H1 (cell line): Measurements from ENCODE around the gene PRKCA. TPM values are rescaled to one million over a fixed set of nuclear protein-coding genes. Genes with fewer than 3 reads are reported as not detected.

Experiments used
- CTCF ChIA-PET: fragments of 300-600 bp; sonication (Branson Sonifier 250); formaldehyde crosslinking; loops from one replicate; lab custom pipeline; 2021; ENCODE audit not compliant: partially characterized antibody; lab: Charles Lee
- POLR2A ChIA-PET: fragments of 300-600 bp; sonication (Branson Sonifier 250); formaldehyde crosslinking; loops from one replicate; lab custom pipeline; 2021; ENCODE audit warnings: inconsistent platforms; ENCODE audit not compliant: partially characterized antibody; lab: Charles Lee
- DNase-seq, 2 experiments: peaks; one replicate each; pipeline versions ENCODE4 v3.0.0 to v3.0.0-alpha.2; 2010 to 2022; ENCODE audit warnings: low spot score in 2 of 2, low read depth in 1 of 2, mixed read lengths in 1 of 2
- FAIRE-seq: peaks from 2 replicates; lab custom pipeline; 2011; peaks lifted over from hg19 to GRCh38; lab: Jason Lieb, UNC
- H2AFZ ChIP-seq: 2 replicates; pipeline ENCODE4 v1.8.1; 2012; ENCODE audit warnings: low read length, inconsistent platforms
- H2AK5ac ChIP-seq: 2 replicates; pipeline ENCODE4 v1.6.1; 2013; ENCODE audit warnings: low read depth, low read length
- H2BK120ac ChIP-seq: replicated peaks from 2 replicates; pipeline ENCODE3; 2013; ENCODE audit warnings: low read depth, low read length, inconsistent platforms
- H2BK12ac ChIP-seq: 2 replicates; pipeline ENCODE4 v1.6.1; 2013; ENCODE audit warnings: low read depth, low read length
- H2BK15ac ChIP-seq: 2 replicates; pipeline ENCODE4 v1.6.1; 2013; ENCODE audit warnings: low read length
- H2BK20ac ChIP-seq: 2 replicates; pipeline ENCODE4 v1.6.1; 2013; ENCODE audit warnings: low read length
- H2BK5ac ChIP-seq: 2 replicates; pipeline ENCODE4 v1.6.1; 2013; ENCODE audit warnings: low read depth, low read length
- H3K14ac ChIP-seq: 2 replicates; pipeline ENCODE4 v1.6.1; 2013; ENCODE audit warnings: inconsistent platforms; ENCODE audit not compliant: insufficient read length
- H3K18ac ChIP-seq: 2 replicates; pipeline ENCODE4 v1.6.1; 2013; ENCODE audit warnings: low read length; ENCODE audit errors: extremely low read depth
- H3K23ac ChIP-seq: 2 replicates; pipeline ENCODE4 v1.6.1; 2013; ENCODE audit warnings: inconsistent platforms; ENCODE audit not compliant: insufficient read length
- H3K23me2 ChIP-seq: 2 replicates; pipeline ENCODE4 v1.6.1; 2013; ENCODE audit warnings: low read depth, low read length
- H3K27ac ChIP-seq: 2 replicates; pipeline ENCODE4 v1.6.1; 2011; ENCODE audit warnings: low read depth, low read length, inconsistent platforms
- H3K27me3 ChIP-seq, 4 experiments: replicated peaks in 1 of 4; 1 replicate in 1 of 4; 2 replicates in 3 of 4; pipeline versions ENCODE4 v1.6.1 to v1.8.1; 2011 to 2013; ENCODE audit warnings: low read length in 3 of 4, mild to moderate bottlenecking in 3 of 4, inconsistent platforms in 2 of 4, mixed read lengths in 2 of 4, moderate library complexity in 1 of 4; ENCODE audit not compliant: control insufficient read depth in 3 of 4, insufficient read depth in 3 of 4; ENCODE audit errors: extremely low read depth in 1 of 4
- H3K36me3 ChIP-seq, 4 experiments: 2 replicates each; pipeline versions ENCODE4 v1.6.1 to v1.8.1; 2011 to 2013; ENCODE audit warnings: mild to moderate bottlenecking in 4 of 4, low read length in 3 of 4, moderate library complexity in 2 of 4, control low read depth in 1 of 4, inconsistent platforms in 1 of 4; ENCODE audit not compliant: insufficient read depth in 4 of 4, control insufficient read depth in 2 of 4
- H3K4ac ChIP-seq: replicated peaks from 2 replicates; pipeline ENCODE3; 2013; ENCODE audit warnings: low read length, low read depth, mixed read lengths, inconsistent platforms; ENCODE audit not compliant: insufficient read length
- H3K4me1 ChIP-seq, 4 experiments: replicated peaks in 1 of 4; 1 replicate in 1 of 4; 2 replicates in 3 of 4; pipeline versions ENCODE4 v1.6.1 to v1.8.1; 2011 to 2013; ENCODE audit warnings: low read length in 3 of 4, inconsistent platforms in 2 of 4, mixed read lengths in 1 of 4; ENCODE audit not compliant: insufficient read depth in 4 of 4, control insufficient read depth in 3 of 4
- H3K4me2 ChIP-seq, 2 experiments: 2 replicates each; pipeline versions ENCODE4 v1.6.1 to v1.8.1; 2011 to 2013; ENCODE audit warnings: low read depth in 2 of 2, low read length in 2 of 2, control low read depth in 1 of 2, inconsistent platforms in 1 of 2, mild to moderate bottlenecking in 1 of 2; ENCODE audit not compliant: insufficient read depth in 1 of 2
- H3K4me3 ChIP-seq, 4 experiments: fragments of 200-600, 300-600 bp in 1 of 4; sonication (generic), shearing (Covaris generic), sonication (Bioruptor Twin) in 1 of 4; 2 replicates each; pipeline versions ENCODE4 v1.5.1 to v1.8.1; 2011 to 2016; ENCODE audit warnings: low read length in 4 of 4, low read depth in 3 of 4, control low read depth in 2 of 4, inconsistent platforms in 2 of 4, mild to moderate bottlenecking in 2 of 4, mixed read lengths in 1 of 4, moderate library complexity in 1 of 4; ENCODE audit not compliant: insufficient read depth in 2 of 4; ENCODE audit errors: extremely low read depth in 1 of 4
- H3K56ac ChIP-seq: replicated peaks from 2 replicates; pipeline ENCODE3; 2013; ENCODE audit warnings: low read depth, mild to moderate bottlenecking, mixed read lengths, low read length, inconsistent platforms; ENCODE audit not compliant: insufficient read length
- H3K79me1 ChIP-seq: 2 replicates; pipeline ENCODE4 v1.6.1; 2013; ENCODE audit warnings: low read depth, low read length, control low read depth
- H3K79me2 ChIP-seq, 2 experiments: 2 replicates each; pipeline versions ENCODE4 v1.6.1 to v1.8.1; 2012 to 2013; ENCODE audit warnings: low read length in 2 of 2, mild to moderate bottlenecking in 2 of 2, inconsistent platforms in 1 of 2; ENCODE audit not compliant: insufficient read depth in 2 of 2, control insufficient read depth in 1 of 2
- H3K9ac ChIP-seq, 4 experiments: replicated peaks in 1 of 4; 1 replicate in 1 of 4; 2 replicates in 3 of 4; pipeline versions ENCODE4 v1.6.1 to v1.8.1; 2011 to 2013; ENCODE audit warnings: low read depth in 3 of 4, low read length in 3 of 4, control low read depth in 2 of 4, mild to moderate bottlenecking in 2 of 4, moderate library complexity in 2 of 4, inconsistent platforms in 1 of 4; ENCODE audit errors: extremely low read depth in 1 of 4
- H3K9me3 ChIP-seq, 2 experiments: 2 replicates each; pipeline versions ENCODE4 v1.6.1 to v1.8.1; 2012 to 2013; ENCODE audit warnings: mild to moderate bottlenecking in 2 of 2, moderate library complexity in 2 of 2, control low read depth in 1 of 2, inconsistent platforms in 1 of 2, low read depth in 1 of 2, low read length in 1 of 2, mixed read lengths in 1 of 2; ENCODE audit not compliant: insufficient read depth in 2 of 2
- H4K20me1 ChIP-seq, 2 experiments: replicated peaks in 1 of 2; 2 replicates each; pipeline versions ENCODE3 to v1.8.1; 2011 to 2013; ENCODE audit warnings: inconsistent platforms in 2 of 2, low read length in 2 of 2, mild to moderate bottlenecking in 1 of 2; ENCODE audit not compliant: insufficient read depth in 2 of 2, control insufficient read depth in 1 of 2
- H4K5ac ChIP-seq: 2 replicates; pipeline ENCODE4 v1.6.1; 2013; ENCODE audit warnings: low read length, low read depth, mixed read lengths, inconsistent platforms; ENCODE audit not compliant: insufficient read length
- H4K8ac ChIP-seq: 2 replicates; pipeline ENCODE4 v1.8.0; 2013; ENCODE audit warnings: mild to moderate bottlenecking, moderate library complexity, low read length, inconsistent platforms; ENCODE audit not compliant: insufficient read depth; ENCODE audit errors: extremely low read depth
- H4K91ac ChIP-seq: replicated peaks from 2 replicates; pipeline ENCODE3; 2013; ENCODE audit warnings: low read length, mixed read lengths, inconsistent platforms; ENCODE audit not compliant: insufficient read length
- ASH2L ChIP-seq: fragments of 200-600, 300-600 bp; sonication (generic); IDR thresholded peaks from one replicate; pipeline ENCODE4 v1.7.1; 2017; ENCODE audit warnings: low read length
- ATF3 ChIP-seq: IDR thresholded peaks from 2 replicates; pipeline ENCODE4 v1.6.1; 2011; ENCODE audit warnings: low read depth, mild to moderate bottlenecking, low read length; ENCODE audit not compliant: insufficient read depth
- BACH1 ChIP-seq: IDR thresholded peaks from 2 replicates; pipeline ENCODE4 v1.6.1; 2012; ENCODE audit warnings: low read length, improper control_type of control experiment
- BCL11A ChIP-seq, 2 experiments: IDR thresholded peaks; one replicate each; pipeline ENCODE4 v1.6.1; 2011; ENCODE audit warnings: low read depth in 2 of 2, low read length in 2 of 2, mild to moderate bottlenecking in 2 of 2
- BRCA1 ChIP-seq: IDR thresholded peaks from 2 replicates; pipeline ENCODE4 v1.6.1; 2012; ENCODE audit warnings: low read depth, low read length, improper control_type of control experiment
- CEBPB ChIP-seq: IDR thresholded peaks from 2 replicates; pipeline ENCODE4 v1.6.1; 2012; ENCODE audit warnings: low read depth, low read length
- EP300 ChIP-seq, 2 experiments: IDR thresholded peaks; 1 replicate in 1 of 2; 2 replicates in 1 of 2; pipeline ENCODE4 v1.6.1; 2011 to 2012; ENCODE audit warnings: low read depth in 2 of 2, low read length in 2 of 2, mild to moderate bottlenecking in 2 of 2, borderline replicate concordance in 1 of 2, inconsistent platforms in 1 of 2, moderate library complexity in 1 of 2
- GABPA ChIP-seq: IDR thresholded peaks from 2 replicates; pipeline ENCODE4 v1.6.1; 2011; ENCODE audit warnings: mild to moderate bottlenecking, low read length, moderate library complexity, borderline replicate concordance; ENCODE audit not compliant: insufficient read depth
- HDAC6 ChIP-seq: IDR thresholded peaks from one replicate; pipeline ENCODE4 v1.7.1; 2012; ENCODE audit warnings: low read depth, mild to moderate bottlenecking, inconsistent platforms, low read length, moderate library complexity
- JUND ChIP-seq: IDR thresholded peaks from 2 replicates; pipeline ENCODE4 v1.6.1; 2011; ENCODE audit warnings: mild to moderate bottlenecking, improper control_type of control experiment, low read length
- POLR2A ChIP-seq, 2 experiments: IDR thresholded peaks; 1 replicate in 1 of 2; 2 replicates in 1 of 2; pipeline ENCODE4 v1.6.1; 2011; ENCODE audit warnings: low read depth in 2 of 2, low read length in 2 of 2, mild to moderate bottlenecking in 2 of 2; ENCODE audit errors: control extremely low read depth in 1 of 2
- SUZ12 ChIP-seq: fragments of 200-600 bp; sonication (generic); IDR thresholded peaks from 2 replicates; pipeline ENCODE4 v1.6.1; 2012; ENCODE audit warnings: mild to moderate bottlenecking, inconsistent platforms, low read length, moderate library complexity, mixed read lengths
- YY1 ChIP-seq: IDR thresholded peaks from 2 replicates; pipeline ENCODE4 v1.6.1; 2011; ENCODE audit warnings: low read depth, mild to moderate bottlenecking, low read length
- WGBS, 2 experiments: shearing (Covaris generic) in 1 of 2; methylation state at CpG; one replicate each; pipeline versions ENCODE4 v1.1.6 to v1.1.7; 2013 to 2015; ENCODE audit warnings: low lambda C conversion rate in 2 of 2, mixed read lengths in 2 of 2, inconsistent platforms in 1 of 2, low coverage in 1 of 2, missing lambda C conversion rate in 1 of 2; ENCODE audit not compliant: insufficient replicate concordance in 2 of 2, insufficient coverage in 1 of 2, insufficient read length in 1 of 2; ENCODE audit errors: extremely low coverage in 1 of 2, missing lambda C conversion rate in 1 of 2; 5-methylcytosine and 5-hydroxymethylcytosine counted together
- polyA plus RNA-seq, 7 experiments: library from polyadenylated mRNA; depleted of rRNA in 3 of 7; stranded (reverse) in 5 of 7; unstranded in 2 of 7; fragments of >200 nt in 5 of 7; fragments of 200-250 nt in 2 of 7; gene quantifications; 1 replicate in 5 of 7; 2 replicates in 1 of 7; 4 replicates in 1 of 7; pipeline versions ENCODE4 v1.2.1 to v1.2.3, GENCODE V29; 2011 to 2013; ENCODE audit warnings: missing spikeins in 2 of 7, mixed read lengths in 2 of 7
- total RNA-seq: library from RNA; stranded (reverse); fragmentation: NEBNext Ultra II Directional; extraction: Animal tissue kit (Norgen Biotek cat#: 25700); gene quantifications from 2 replicates; pipeline ENCODE4 v1.2.1, GENCODE V29; 2021

The PRKCA gene
- total and polyA plus RNA-seq, 2 of the 8 experiments (the other 6 are each of a cell fraction or from before 2014, with no cell fraction given), result 5.8 to 17.8 TPM

- CTCF ChIA-PET, result interaction anchor here (0.6 to 2.3 kb wide), 6 partner anchors 8 to 1494 kb away, joined by 3 to 5 read pairs (median 3); no protein-coding TSS in a partner anchor
- H3K4me3 ChIP-seq, result no peak overlapping the region
- no peak for TF ChIP-seq EP300 (IDR thresholded peaks at IDR 0.05; ENCODE audit: borderline replicate concordance in 1 of 2, low read depth in 2 of 2, low read length in 2 of 2)
- TF ChIP-seq YY1, result no peak
- no peak for TF ChIP-seq BRCA1
- TF ChIP-seq BCL11A (IDR thresholded peaks at IDR 0.05; ENCODE audit: low read depth in 2 of 2, low read length in 2 of 2), result no peak
- TF ChIP-seq GABPA, result no peak
- TF ChIP-seq JUND, result no peak
- TF ChIP-seq HDAC6, result no peak
- no peak for TF ChIP-seq SUZ12
- TF ChIP-seq BACH1, result no peak
- TF ChIP-seq ATF3, result no peak
- TF ChIP-seq POLR2A (IDR thresholded peaks at IDR 0.05; ENCODE audit: control extremely low read depth in 1 of 2, low read depth in 2 of 2, low read length in 2 of 2), result no peak
- no peak for TF ChIP-seq CEBPB
- TF ChIP-seq ASH2L, result no peak
These were observed 163.8 kb downstream of the PRKCA start for GRCh38 chr17:66466106-66466820.

More at GRCh38 chr17:66466106-66466820, 163.8 kb downstream of the PRKCA start:
- DNase-seq (no peak), FAIRE-seq (no peak)
- no peak overlapping the region for H3K27ac ChIP-seq
- H3K18ac ChIP-seq, result no peak overlapping the region
- H3K23me2 ChIP-seq, result no peaks in the 10 kb centered on the region
- H2BK12ac ChIP-seq, result no peak overlapping the region
- 0 out of 2 replicates have a peak, but pooled peaks cover 2% of the 10 kb centered on the region for H3K79me1 ChIP-seq
- H3K4ac ChIP-seq, result no peak overlapping the region
- H2AK5ac ChIP-seq, result no peak overlapping the region
- no peak overlapping the region for H2BK120ac ChIP-seq
- H3K23ac ChIP-seq, result no peak overlapping the region
- H3K4me2 ChIP-seq, result no peak overlapping the region
- H2BK20ac ChIP-seq, result no peak overlapping the region
- H3K27me3 ChIP-seq, result no peaks in the 10 kb centered on the region; a peak in 1 of 7 replicates
- no peak overlapping the region for H3K9ac ChIP-seq
- WGBS, 2 experiments, result 86% methylated on average over 11 of the region's 11 CpGs; no CpG with 5 or more reads in 1 of the 2 experiments
- H3K36me3 ChIP-seq, result no peaks in the 10 kb centered on the region
- H3K9me3 ChIP-seq, result no peaks in the 10 kb centered on the region
- no peaks in the 10 kb centered on the region for H3K79me2 ChIP-seq
- no peak overlapping the region for H3K14ac ChIP-seq
- no peak overlapping the region for H4K8ac ChIP-seq
- POLR2A ChIA-PET, result no interaction called here
- no peak overlapping the region for H4K5ac ChIP-seq
- peaks cover 0 to 5% of the 10 kb centered on the region in 2 experiments for H4K20me1 ChIP-seq
- H2BK5ac ChIP-seq, result no peak overlapping the region
- H3K56ac ChIP-seq, result no peak overlapping the region
- no peak overlapping the region for H2AFZ ChIP-seq
- no peak overlapping the region for H2BK15ac ChIP-seq
- H4K91ac ChIP-seq, result no peak overlapping the region
- H3K4me1 ChIP-seq, result peaks cover 0 to 12% (median 8%) of the 10 kb centered on the region in 4 experiments; a peak in 6 of 7 replicates
